ENCODE data around the gene DHX15. TPM values are rescaled to one million over a fixed set of nuclear protein-coding genes. Genes with fewer than 3 reads are reported as not detected.
"Not testable (repeated sequence)": the region's sequence is repeated elsewhere in the genome, so short reads cannot be mapped to it uniquely, and the experiment has no call there.

The DHX15 gene
- total RNA-seq, 3 donors from 2014 or later: 119 to 207 (median 192) TPM

DNA sequence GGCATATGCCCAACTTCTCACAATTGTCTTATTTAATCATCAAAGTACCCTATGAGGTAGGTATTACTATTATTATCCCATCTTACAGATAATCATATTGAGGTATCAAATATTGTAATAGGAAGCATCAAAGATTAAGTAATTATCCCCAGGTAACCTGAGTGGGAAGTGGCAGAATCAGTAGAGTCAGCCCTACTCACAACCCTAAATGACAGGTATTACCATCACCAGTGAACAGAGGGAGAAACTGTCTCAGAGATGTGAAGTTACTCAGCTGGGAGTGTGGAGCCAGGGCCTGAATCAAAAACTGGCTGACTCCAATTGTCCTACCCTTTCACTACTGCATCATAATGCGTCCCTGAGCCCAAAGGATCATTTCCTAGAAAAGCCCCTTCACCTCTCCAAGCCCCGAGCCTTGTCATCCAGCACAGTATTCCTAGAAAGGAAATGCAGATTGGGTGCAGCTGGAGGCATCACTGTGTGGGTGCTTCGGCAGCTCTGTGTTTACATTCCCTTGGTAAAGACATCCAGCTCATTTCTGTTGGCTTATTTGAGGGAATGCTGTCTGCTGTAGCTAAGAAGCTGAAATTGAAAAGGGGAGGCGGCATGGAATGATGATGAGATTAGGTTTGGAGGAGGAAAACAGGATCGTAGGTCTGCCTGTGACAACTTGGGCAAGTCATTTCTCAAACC is 72.8 kb downstream of the DHX15 start:
- no peak overlapping the region for H3K4me3 ChIP-seq
- no peak for TF ChIP-seq CTCF (IDR thresholded peaks at IDR 0.05)
- DNase-seq (ENCODE audit: low spot score in 2 of 2): no peak
- no peak overlapping the region for H3K27ac ChIP-seq
- no peaks in the 10 kb centered on the region for H3K27me3 ChIP-seq
- H3K9me3 ChIP-seq: no peaks in the 10 kb centered on the region
- no peaks in the 10 kb centered on the region for H3K36me3 ChIP-seq
- no peaks in the 10 kb centered on the region for H3K4me1 ChIP-seq
- intact Hi-C loops (cut with DNase I; ENCODE audit: low total_unique reads): no loop called here

DNA sequence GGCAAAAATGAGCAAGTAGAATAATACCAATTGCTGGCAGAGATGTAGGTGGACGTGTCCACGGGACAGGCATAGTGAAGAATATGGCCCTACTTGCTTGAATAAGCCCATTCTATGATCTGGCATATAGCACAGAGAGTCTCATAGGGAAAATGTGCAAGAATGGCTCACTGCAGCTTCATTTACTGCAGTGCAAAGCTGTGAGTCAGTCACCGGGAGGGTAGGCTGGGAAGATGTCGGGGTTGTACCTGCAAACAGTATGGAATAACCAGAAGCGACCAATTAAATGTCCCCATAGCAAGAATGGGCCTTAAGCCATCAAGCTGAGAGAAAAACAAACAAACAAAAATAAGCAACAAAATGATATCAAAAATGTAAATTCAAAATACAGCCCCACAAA is 74.3 kb downstream of the DHX15 start:
- intact Hi-C loops (cut with DNase I; ENCODE audit: low total_unique reads): no loop called here
- H3K9me3 ChIP-seq: no peaks in the 10 kb centered on the region
- no peak overlapping the region for H3K4me3 ChIP-seq
- no peak overlapping the region for H3K27ac ChIP-seq
- no peaks in the 10 kb centered on the region for H3K36me3 ChIP-seq
- no peaks in the 10 kb centered on the region for H3K4me1 ChIP-seq
- no peaks in the 10 kb centered on the region for H3K27me3 ChIP-seq
- TF ChIP-seq POLR2AphosphoS5 (IDR thresholded peaks at IDR 0.05): no peak
- no peak for TF ChIP-seq POLR2A (IDR thresholded peaks at IDR 0.05)
- no peak for TF ChIP-seq CTCF (IDR thresholded peaks at IDR 0.05)
- DNase-seq (ENCODE audit: low spot score in 2 of 2): no peak

DNA sequence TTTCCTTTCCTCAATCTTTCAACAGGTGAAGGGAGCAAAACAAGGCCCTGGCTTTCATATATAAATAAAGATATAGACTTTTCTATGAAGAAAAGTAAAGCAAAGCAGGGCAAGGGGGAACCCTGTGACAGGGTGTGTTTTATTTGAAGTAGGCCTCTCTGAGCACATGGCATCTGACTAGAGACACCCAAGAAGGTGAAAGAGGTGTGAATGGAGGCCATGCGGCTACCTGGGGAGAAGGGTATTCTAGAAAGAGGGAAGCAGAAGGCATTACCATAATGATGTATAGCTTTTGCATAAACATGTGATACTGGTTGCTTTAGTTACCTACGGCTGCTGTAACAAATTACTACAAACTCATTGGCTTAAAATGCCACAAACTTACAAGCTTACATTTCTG is 75.8 kb downstream of the DHX15 start:
- intact Hi-C loops (cut with DNase I; ENCODE audit: low total_unique reads): no loop called here
- H3K9me3 ChIP-seq: no peaks in the 10 kb centered on the region
- no peak for TF ChIP-seq POLR2A (IDR thresholded peaks at IDR 0.05)

DNA sequence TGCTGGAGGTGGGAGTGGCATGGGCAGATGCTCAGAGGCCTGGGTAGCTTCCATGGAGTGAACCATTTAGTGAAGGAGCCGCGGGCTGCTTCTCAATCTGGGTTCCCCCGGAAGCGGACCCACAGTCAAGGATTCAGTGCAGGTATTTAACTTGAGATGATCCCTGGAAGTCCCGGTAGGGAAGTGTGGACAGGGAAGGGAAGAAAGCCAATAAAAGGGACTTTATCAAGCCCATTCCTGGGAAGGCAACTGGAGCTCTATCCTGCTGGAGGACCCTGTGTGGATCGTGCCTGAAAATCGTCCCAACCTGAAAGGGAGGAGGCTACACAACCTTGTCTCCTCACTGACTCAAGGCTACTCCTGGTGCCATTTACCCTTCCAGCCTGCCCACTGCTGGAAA is 76.9 kb downstream of the DHX15 start:
- H3K36me3 ChIP-seq: no peaks in the 10 kb centered on the region
- H3K27ac ChIP-seq: no peak overlapping the region

More for the DNA sequence above, 75.8 kb downstream of the DHX15 start:
- no peaks in the 10 kb centered on the region for H3K36me3 ChIP-seq
- no peaks in the 10 kb centered on the region for H3K4me1 ChIP-seq
- H3K27ac ChIP-seq: no peak overlapping the region
- H3K4me3 ChIP-seq: no peak overlapping the region
- no peak for DNase-seq (ENCODE audit: low spot score in 2 of 2)
- H3K27me3 ChIP-seq: no peaks in the 10 kb centered on the region

DNA sequence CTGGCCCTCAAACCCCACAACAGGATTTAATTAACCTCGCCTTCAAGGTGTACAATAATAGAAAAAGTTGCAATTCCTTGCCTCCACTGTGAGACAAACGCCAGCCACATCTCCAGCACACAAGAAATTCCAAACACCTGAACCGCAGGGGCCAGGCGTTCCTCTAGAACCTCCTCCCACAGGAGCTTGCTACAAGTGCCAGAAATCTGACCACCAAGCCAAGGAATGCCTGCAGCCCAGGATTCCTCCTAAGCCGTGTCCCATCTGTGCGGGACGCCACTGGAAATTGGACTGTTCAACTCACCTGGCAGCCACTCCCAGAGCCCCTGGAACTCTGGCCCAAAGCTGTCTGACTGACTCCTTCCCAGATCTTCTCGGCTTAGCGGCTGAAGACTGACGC is 81.3 kb downstream of the DHX15 start:
- H3K27me3 ChIP-seq; H3K36me3 ChIP-seq; intact Hi-C loops (cut with DNase I; ENCODE audit: low total_unique reads): not testable (repeated sequence)

More for the DNA sequence above, 76.9 kb downstream of the DHX15 start:
- DNase-seq (ENCODE audit: low spot score in 2 of 2): no peak
- Histone ChIP-seq H3K4me1 (no peaks in the 10 kb centered on the region), H3K4me3 (no peak overlapping the region), H3K27me3 (no peaks in the 10 kb centered on the region), H3K9me3 (no peaks in the 10 kb centered on the region)
- intact Hi-C loops (cut with DNase I; ENCODE audit: low total_unique reads): no loop called here
- no peak for TF ChIP-seq POLR2A (IDR thresholded peaks at IDR 0.05)
- TF ChIP-seq POLR2AphosphoS5 (IDR thresholded peaks at IDR 0.05): no peak
- no peak for TF ChIP-seq CTCF (IDR thresholded peaks at IDR 0.05)

DNA sequence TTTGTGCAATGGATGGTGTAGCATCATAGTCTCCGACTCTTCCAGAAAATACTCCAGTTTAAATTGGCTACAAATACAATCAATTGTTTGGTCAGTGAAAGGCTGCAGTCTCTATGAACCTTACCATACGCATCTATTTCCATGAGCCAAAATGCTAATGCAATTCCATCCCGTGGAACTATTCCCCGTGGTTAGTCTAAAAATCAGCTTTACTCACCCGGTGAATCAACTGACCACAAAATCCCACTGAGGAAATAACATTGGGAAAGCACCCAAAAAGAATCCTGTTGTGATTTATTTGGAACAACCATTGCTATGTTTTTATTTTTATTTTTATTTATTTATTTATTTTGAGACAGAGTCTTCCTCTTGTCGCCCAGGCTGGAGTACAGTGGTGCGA is 87.1 kb downstream of the DHX15 start:
- H3K4me3 ChIP-seq: no peak overlapping the region
- no peaks in the 10 kb centered on the region for H3K27me3 ChIP-seq
- no peaks in the 10 kb centered on the region for H3K36me3 ChIP-seq
- intact Hi-C loops (cut with DNase I; ENCODE audit: low total_unique reads): no loop called here
- H3K4me1 ChIP-seq: no peaks in the 10 kb centered on the region
- no peaks in the 10 kb centered on the region for H3K9me3 ChIP-seq
- H3K27ac ChIP-seq: no peak overlapping the region
- no peak for TF ChIP-seq CTCF (IDR thresholded peaks at IDR 0.05)
- TF ChIP-seq POLR2A (IDR thresholded peaks at IDR 0.05): no peak
- TF ChIP-seq POLR2AphosphoS5 (IDR thresholded peaks at IDR 0.05): no peak
- no peak for DNase-seq (ENCODE audit: low spot score in 2 of 2)

More for the DNA sequence above, 81.3 kb downstream of the DHX15 start:
- not testable (repeated sequence) for H3K27ac ChIP-seq; H3K4me3 ChIP-seq; H3K9me3 ChIP-seq; H3K4me1 ChIP-seq; DNase-seq (ENCODE audit: low spot score in 2 of 2)
